HG03460 (cell line): ENCODE data around the gene OR5AC2.

ENCODE experiments used
- ATAC-seq: cut with Tn5 transposase; IDR thresholded peaks from one replicate; pipeline ENCODE4 v1.9.1; 2021; ENCODE audit not compliant: unreplicated experiment

Gene OR5AC2

DNA sequence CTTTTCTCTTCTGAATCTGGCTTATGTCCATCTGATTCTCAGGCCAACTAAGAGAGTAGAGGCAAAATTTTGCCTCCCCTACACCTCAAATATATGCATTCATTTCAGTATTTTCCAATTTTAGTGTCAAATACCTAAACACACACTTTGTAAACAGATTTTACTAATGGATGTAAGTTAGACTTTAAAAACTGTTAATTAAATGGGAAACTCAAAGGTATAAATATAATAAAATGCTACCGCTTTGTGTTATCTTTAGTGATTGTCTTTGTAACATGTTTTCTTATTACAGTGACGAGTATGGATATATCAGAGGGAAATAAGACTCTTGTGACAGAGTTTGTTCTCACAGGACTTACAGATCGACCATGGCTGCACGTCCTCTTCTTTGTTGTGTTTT is at the start of gene OR5AC2:
OR5AC2 (plus strand) TSS at position 301 of the 400 bp plus-strand sequence; CDS start at position 301, 0 bp downstream.
- ATAC-seq, result no peak

DNA sequence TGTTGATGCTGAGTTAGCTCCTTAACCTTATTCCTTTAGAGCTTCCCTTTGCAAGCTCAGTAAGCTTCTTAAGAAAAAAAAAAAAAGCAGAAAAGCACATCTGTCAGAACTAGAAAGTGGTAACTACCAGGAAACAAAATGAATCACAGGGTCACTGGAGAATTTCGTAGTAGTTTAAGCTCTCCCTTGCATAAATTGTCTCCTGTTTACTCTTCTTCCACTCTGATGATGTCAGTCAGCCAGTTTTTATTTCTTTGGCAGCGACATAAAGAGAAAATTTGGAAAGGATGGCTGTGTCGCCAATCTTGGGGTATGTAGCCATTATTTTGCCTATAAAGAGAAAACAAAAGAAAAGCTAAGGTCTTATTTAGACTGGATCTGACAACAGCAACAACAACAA is 48.7 kb upstream of the OR5AC2 start:
- ATAC-seq, result no peak

DNA sequence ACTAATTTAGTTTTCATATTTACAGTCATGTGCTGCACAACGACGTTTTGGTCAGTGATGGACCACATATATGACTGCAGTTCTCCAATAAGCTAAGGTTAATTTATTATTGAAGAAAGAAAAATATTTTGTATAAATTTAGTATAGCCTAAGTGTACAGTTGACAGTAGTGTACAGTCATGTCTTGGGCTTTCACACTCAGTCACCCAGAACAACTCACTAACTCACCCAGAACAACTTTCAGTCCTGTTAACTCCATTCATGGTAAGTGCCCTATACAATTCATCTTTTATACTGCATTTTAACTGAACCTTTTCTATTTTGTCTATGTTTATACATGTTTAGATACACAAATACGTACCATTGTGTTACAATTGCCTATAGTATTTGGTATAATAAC is 48.1 kb upstream of the OR5AC2 start:
- ATAC-seq, result no peak

DNA sequence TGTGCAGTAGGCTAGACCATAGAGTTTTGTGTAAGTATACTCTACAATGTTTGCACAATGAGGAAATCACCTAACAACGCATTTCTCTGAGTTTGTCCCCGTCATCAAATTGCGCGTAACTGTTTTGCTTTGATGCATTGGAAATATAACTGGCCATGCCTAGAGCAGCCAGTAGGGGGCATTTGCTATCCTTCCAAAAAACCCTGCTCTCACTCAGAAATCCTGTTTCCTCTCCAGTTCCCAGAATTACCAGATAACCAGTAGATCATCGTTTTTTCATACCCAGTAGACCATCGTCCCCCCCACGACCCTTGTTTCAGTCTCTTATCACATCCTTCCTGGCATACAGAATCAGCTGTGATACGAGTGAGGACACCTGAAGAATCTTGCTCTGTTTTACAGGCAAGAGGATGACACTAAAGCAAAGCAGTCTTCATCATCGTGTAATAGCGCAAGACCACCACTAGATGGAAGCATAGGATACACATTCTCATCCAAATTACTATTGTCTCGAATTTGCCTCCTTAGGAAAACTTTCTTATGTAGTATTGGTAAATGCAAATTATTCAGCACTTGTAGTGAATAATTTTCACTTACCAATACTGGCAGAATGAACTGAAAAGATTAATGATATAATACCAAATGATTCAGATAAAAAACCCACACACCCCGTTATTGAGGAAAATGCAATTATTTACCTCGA is 47.5 kb upstream of the OR5AC2 start:
- peak; percentile 97 for ATAC-seq

- no peak for ATAC-seq
Observed at GRCh38 chr3:98041350-98041749, 45.6 kb upstream of the OR5AC2 start.

GRCh38 chr3:98048586-98048985 is 38.4 kb upstream of the OR5AC2 start:
- ATAC-seq, result no peak

DNA sequence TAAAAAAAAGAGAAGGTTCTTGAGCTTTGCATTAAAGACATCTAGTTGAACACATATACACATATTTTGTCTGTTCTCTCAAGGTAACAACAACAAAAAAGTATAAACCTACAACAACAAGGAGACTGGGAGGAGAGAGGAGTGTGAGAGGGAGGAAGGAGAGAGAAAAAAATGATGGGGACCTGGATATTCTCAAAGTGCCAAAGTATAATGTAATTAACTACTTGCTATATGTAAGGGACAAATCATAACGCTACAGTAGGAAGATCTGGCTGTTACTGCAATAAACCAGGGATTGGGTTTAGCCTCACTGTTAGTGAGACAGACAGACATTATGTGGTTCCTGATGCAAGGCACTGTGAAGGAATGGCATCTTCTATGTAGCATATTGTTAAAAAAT is 37.7 kb upstream of the OR5AC2 start:
- no peak for ATAC-seq

DNA sequence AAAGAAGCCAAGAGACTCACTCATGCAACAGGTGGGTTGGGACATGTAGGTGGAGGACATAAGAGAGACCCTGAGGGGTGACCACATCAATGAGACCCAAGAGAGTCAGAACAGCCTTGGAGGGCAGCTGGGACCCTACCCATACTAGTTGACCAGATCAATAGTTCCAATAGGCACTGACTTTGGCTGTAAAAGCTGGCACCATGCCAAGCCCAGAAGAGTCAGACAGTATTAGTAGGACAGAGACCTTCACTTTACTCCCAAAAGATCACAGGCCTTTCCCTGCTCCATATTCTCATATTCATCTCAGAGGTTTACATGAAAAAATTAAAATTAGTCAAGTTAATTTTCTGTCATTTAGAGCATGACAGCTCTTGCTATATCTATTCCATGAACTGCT is 30.9 kb upstream of the OR5AC2 start:
- ATAC-seq, result no peak

GRCh38 chr3:98057631-98058030 is 29.3 kb upstream of the OR5AC2 start:
- ATAC-seq, result no peak

DNA sequence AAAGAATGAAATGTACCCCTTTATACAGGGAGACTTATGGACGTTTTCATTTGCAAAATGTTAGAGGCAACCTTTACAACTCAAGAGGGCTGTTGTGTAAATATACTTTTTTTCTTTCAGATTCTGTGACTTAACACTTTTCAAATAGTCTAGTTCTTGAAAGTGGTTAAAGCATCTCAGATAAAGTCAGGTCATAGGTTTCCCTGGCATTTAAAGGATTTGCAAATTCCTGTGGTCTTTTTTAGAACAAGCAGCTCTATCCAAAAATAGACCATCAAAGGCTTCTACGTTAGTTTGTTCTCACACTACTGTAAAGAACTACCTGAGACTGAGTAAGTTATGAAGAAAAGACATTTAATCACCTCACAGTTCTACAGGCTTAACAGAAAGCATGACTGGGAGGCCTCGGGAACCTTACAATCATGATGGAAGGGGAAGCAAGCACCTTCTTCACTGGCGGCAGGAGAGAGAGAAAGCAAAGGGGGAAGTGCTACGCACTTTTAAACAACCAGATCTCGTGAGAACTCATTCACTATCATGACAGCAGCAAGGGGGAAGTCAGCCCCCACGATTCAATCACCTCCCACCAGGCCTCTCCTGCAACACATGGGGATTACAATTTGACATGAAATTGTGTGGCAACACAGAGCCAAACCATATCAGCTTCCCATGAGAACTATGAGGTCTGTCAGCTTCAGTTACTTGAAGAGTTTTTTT is 28.6 kb upstream of the OR5AC2 start:
- ATAC-seq, result no peak

- no peak for ATAC-seq
Observed at GRCh38 chr3:98068824-98069223, 18.1 kb upstream of the OR5AC2 start.

DNA sequence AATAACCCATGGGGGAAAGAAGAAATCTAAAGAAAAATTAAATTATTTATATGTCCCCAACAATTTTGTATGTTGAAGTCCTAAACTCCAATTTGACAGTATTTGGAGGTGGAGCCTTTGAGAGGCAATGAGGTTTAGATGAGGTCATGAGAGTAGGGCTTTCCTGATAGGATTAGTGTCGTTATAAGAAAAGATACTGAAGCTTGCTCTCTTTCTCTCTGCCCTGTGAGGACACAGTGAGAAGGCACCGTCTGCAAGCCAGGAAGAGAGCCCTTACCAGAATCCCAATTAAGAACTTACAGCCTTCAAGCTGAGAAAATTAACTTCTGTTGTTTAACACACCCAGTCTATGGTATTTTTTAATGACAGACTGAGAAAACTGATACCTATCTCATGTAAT is 16.1 kb upstream of the OR5AC2 start:
- no peak for ATAC-seq

DNA sequence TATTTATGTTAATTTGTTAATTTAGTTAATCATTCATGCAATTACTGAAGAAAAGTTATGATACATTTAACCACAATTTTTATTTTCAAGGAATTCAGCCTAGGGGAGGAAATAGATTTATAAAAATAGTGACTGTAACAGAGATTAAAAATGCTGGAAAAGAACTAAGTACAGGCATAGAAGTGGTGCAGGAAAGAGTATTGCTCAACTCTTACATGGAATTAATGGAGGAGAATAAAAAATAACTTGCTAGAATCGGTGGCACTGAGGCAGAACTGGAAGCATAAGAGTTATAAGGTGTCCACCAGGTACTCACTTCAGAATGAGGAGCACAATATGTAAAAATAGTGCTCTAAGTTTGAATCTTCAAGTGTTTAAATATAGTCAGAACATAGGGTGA is 13.5 kb upstream of the OR5AC2 start:
- no peak for ATAC-seq

- no peak for ATAC-seq
Observed at GRCh38 chr3:98095882-98096281, 8.9 kb downstream of the OR5AC2 start.

DNA sequence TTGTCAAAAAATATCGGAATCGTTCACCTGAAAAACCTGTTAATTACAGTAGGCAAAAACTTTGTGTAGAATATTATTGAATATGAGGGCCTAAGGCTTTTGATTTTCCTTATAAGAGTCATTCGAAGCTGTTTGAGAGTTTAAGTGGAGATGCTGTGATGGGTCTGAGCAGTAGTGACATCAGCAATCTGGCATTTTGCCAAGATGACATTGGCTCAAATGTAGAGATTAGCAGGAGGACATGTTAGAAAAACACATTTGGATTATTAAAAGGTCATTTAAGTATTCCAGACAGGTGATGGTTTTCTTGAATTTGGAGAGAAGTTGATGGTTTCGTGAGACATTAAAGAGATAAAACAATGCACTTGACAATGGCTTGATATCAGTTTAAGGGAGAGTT is 12.9 kb downstream of the OR5AC2 start:
- no peak for ATAC-seq

DNA sequence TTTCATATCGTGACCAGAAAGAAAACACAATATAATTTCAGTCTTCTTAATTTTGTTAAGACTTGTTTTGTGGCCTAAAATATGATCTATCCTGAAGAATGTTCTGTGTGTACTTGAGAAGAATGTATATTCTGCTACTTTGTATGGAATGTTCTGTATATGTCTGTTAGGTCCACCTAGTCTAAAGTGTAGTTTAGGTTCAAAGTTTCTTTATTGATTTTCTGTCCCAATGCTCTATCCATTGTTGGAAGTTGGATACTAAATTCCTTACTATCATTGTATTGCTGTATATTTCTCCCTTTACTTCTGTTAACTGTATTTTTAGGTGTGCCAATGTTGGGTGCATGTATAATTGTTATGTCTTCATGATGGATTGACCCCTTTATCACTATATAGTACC is 21.2 kb downstream of the OR5AC2 start:
- ATAC-seq, result no peak

- ATAC-seq, result no peak
Observed at GRCh38 chr3:98109807-98110549, 23.0 kb downstream of the OR5AC2 start.

GRCh38 chr3:98110550-98110908 is 23.6 kb downstream of the OR5AC2 start:
- ATAC-seq, result no peak

DNA sequence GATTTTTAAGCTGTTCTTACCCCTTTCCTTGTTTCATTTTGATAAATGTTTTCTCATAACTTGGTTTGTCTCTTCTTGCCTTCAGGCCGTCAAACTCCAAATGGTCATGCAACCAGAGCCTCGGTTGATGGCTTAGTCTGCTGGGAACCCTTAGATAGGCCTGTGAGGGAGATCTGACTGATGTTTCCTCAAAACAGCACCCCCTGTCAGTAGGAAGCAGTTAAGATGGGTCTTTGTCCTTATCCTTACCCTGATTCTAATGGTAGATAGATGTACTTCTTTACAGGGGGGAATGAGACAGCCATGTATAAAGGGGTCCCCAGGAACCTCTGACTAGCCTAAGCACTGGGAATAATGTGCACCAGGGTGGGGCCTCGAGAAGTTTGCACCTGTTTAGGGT is 27.3 kb downstream of the OR5AC2 start:
- no peak for ATAC-seq

- ATAC-seq, result no peak
Observed at GRCh38 chr3:98115717-98116116, 28.7 kb downstream of the OR5AC2 start.

GRCh38 chr3:98130421-98130820 is 43.4 kb downstream of the OR5AC2 start, which contains the start of gene OR5H1:
Gene OR5H1, plus strand, starts transcription at chr3:98130721. Its CDS starts 1,977 bp downstream, at chr3:98132698.
- ATAC-seq, result no peak

DNA sequence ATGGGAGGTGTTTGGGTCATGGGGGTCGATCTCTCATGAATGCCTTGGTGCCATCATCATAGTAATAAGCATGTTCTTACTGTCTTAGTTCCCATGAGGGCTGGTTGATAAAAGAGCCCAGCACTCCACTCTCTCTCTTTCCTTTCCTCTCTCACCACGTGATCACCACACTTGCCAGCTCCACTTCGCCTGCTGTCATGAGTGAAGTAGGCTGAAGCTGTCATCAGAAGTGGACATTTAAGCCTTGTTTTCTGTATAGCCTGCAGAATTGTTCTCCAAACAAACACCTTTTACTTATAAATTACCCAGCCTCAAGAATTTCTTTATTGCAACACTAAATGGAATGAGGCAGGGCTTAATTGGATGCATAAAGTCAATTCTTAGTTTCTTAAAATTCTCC is 49.7 kb downstream of the OR5AC2 start:
- no peak for ATAC-seq
